MCF 10A (cell line): ENCODE results near the gene FAM237A. TPM values are rescaled to one million over a fixed set of nuclear protein-coding genes. Genes with fewer than 3 reads are reported as not detected.

Experiments
- total RNA-seq: library from RNA; stranded (reverse); gene quantifications from 2 replicates; pipeline ENCODE4 v1.2.3, GENCODE V29; 2022

Gene FAM237A
- total RNA-seq, 1 experiment from 2014 or later = not detected

Other genes starting within 250 kb of the FAM237A start
- gene ADAM23, start 199.0 kb upstream of the FAM237A start, total RNA-seq = 0.12 TPM in 1 of 2 replicates, not detected in the other
- gene DYTN, start 75.9 kb downstream of the FAM237A start, total RNA-seq = not detected in 2 replicates
- gene MDH1B, start 122.8 kb downstream of the FAM237A start, total RNA-seq = 0.66 and 0.77 TPM in 2 replicates
- 28.9 and 34.6 TPM in 2 replicates for gene FASTKD2, start 123.1 kb downstream of the FAM237A start, total RNA-seq